Measurements from ENCODE around the gene ANKS1A.

- TF ChIP-seq ZNF2 (tag by site-specific recombination; IDR thresholded peaks at IDR 0.05) (no peak), ZNF404 (tag by site-specific recombination; IDR thresholded peaks at IDR 0.05) (no peak), ZNF280C (tag by site-specific recombination; IDR thresholded peaks at IDR 0.05) (no peak), ZBTB8A (tag by site-specific recombination; IDR thresholded peaks at IDR 0.05) (no peak), BCL11B (tag by site-specific recombination; IDR thresholded peaks at IDR 0.05; ENCODE audit: low read depth) (no peak), ZNF302 (tag by site-specific recombination; IDR thresholded peaks at IDR 0.05; ENCODE audit: low read depth) (no peak)
- TF ChIP-seq, protein P1, sequence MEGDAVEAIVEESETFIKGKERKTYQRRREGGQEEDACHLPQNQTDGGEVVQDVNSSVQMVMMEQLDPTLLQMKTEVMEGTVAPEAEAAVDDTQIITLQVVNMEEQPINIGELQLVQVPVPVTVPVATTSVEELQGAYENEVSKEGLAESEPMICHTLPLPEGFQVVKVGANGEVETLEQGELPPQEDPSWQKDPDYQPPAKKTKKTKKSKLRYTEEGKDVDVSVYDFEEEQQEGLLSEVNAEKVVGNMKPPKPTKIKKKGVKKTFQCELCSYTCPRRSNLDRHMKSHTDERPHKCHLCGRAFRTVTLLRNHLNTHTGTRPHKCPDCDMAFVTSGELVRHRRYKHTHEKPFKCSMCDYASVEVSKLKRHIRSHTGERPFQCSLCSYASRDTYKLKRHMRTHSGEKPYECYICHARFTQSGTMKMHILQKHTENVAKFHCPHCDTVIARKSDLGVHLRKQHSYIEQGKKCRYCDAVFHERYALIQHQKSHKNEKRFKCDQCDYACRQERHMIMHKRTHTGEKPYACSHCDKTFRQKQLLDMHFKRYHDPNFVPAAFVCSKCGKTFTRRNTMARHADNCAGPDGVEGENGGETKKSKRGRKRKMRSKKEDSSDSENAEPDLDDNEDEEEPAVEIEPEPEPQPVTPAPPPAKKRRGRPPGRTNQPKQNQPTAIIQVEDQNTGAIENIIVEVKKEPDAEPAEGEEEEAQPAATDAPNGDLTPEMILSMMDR (tag by site-specific recombination; IDR thresholded peaks at IDR 0.05), result no peak
Observed at GRCh38 chr6:35016502-35017321, 127.7 kb downstream of the ANKS1A start.

Measured in HEK293 (cell line).